ENCODE data around the gene TIMM10B.

GRCh38 chr11:6498121-6498520, 16.8 kb downstream of the TIMM10B start:
- TF ChIP-seq FOXM1 (IDR thresholded peaks at IDR 0.05; ENCODE audit: borderline replicate concordance) (no peak), SP1 (IDR thresholded peaks at IDR 0.05) (no peak), CTBP1 (IDR thresholded peaks at IDR 0.05; ENCODE audit: borderline replicate concordance) (no peak), PKNOX1 (IDR thresholded peaks at IDR 0.05) (no peak), ARNT (IDR thresholded peaks at IDR 0.05) (no peak), FOXK2 (IDR thresholded peaks at IDR 0.05) (no peak), SUZ12 (IDR thresholded peaks at IDR 0.05) (no peak), L3MBTL2 (conservative IDR thresholded peaks at IDR 0.05) (no peak), ELF4 (IDR thresholded peaks at IDR 0.05) (no peak), BHLHE40 (IDR thresholded peaks at IDR 0.05; ENCODE audit: borderline replicate concordance) (no peak), TARDBP (IDR thresholded peaks at IDR 0.05) (no peak)
